ENCODE measurements around the gene GALNT9. TPM values are rescaled to one million over a fixed set of nuclear protein-coding genes. Genes with fewer than 3 reads are reported as not detected.

Gene GALNT9
- total RNA-seq, 4 donors from 2014 or later, result 10.9 to 52.7 (median 36.7) TPM; not detected in 1

GRCh38 chr12:132278401-132279183 lies 50.8 kb downstream of the GALNT9 start:
- ATAC-seq (ENCODE audit: low FRiP score), result no peak
- DNase-seq (ENCODE audit: low spot score), result no peak
- no peak for TF ChIP-seq CTCF (IDR thresholded peaks at IDR 0.05)

GRCh38 chr12:132277949-132278348 lies 51.4 kb downstream of the GALNT9 start:
- DNase-seq (ENCODE audit: low spot score), result no peak
- no peak for TF ChIP-seq CTCF (IDR thresholded peaks at IDR 0.05)
- peak; percentile 4 for ATAC-seq (ENCODE audit: low FRiP score)

DNA sequence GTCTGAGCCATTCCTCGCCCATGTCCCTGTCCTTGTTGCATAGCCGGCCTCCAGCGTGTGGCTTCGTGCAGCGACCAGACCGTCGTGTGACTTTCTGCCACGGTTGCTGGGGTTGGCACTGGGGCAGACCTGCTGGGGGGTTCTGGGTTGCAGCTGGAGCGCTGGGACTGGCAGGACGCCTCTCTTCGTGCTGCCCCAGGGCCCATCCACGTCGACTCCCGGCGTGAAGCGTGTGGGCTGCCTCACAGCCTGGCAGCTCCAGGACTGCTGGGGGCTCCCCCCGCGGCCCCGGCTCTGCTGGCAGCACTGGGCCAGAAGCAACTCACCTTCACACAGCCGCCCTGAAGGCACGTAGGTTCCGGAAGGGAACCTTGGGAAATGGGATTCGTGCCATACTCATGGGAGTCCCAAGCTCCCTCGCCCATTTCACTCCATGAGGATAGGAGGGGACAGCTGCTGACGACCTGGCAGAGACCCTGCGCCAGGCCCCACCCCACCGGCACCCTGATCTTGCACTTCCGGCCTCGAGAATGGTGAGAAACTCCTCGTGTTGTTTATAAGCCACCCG lies 51.9 kb downstream of the GALNT9 start:
- DNase-seq (ENCODE audit: low spot score) (no peak), ATAC-seq (ENCODE audit: low FRiP score) (peak; percentile 13)
- no peak for TF ChIP-seq CTCF (IDR thresholded peaks at IDR 0.05)

DNA sequence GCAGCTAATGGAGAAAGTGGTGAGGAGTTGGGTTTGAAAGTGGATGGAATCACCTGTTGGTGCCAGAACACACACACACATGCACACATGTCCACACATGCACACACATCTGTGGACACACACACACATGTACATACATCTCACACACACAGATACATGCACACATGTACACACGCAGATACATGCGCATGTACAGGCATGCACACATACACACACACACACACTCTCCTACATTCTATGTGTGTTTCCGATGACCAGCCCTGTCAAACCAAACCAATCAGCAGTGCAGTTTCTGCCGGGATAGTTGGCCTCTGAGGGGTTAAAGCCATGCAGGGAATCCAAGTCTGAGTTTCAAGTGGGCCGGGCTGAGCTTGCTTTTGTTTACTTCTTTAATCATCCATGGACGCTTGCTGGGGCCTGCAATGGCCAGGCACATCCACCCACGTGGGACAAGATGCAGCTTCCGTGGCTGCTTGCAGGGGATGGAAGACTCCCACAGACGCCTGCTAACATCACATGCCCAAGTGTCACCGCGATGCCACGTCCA lies 52.5 kb downstream of the GALNT9 start:
- ATAC-seq (ENCODE audit: low FRiP score), result no peak
- no peak for TF ChIP-seq CTCF (IDR thresholded peaks at IDR 0.05)
- no peak for DNase-seq (ENCODE audit: low spot score)

DNA sequence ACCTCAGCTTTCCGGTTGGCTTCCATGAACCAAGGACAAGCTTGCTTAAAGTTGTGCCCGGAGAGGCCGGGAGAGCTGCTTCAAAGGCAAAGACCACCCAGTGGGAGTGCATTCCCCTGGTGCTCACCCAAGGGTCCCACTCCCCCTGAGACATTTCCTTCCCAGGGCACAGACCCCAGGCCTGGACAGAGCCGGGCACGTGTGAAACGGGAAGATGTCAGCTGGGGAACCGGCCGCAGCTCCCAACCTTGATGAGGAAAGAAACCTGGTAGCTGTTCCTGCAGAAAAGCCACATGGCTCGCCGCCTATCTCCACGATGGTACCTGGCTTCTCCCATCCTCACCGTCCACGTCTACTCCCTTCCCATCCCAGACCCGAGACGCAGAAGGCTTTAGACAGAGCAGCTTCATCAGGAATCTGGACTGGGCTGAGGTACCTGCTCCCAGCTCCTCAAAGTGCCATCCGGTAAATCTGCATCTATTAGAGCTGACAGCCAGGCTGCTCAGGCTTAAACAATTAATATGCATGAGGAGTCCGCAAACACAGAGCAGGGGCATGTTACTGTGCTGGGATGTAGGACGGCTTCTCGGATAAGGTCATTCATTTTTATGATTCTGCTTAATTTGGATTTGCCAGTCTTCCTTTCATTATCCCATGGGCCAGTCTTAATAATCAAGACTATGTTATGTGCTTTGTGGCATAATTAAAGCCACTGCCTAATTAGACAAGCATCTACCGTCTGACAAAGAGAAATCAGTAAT lies 53.1 kb downstream of the GALNT9 start:
- no peak for ATAC-seq (ENCODE audit: low FRiP score)
- no peak for DNase-seq (ENCODE audit: low spot score)
- no peak for TF ChIP-seq CTCF (IDR thresholded peaks at IDR 0.05)

GRCh38 chr12:132275631-132276030 lies 53.8 kb downstream of the GALNT9 start:
- no peak for TF ChIP-seq CTCF (IDR thresholded peaks at IDR 0.05)
- no peak for DNase-seq (ENCODE audit: low spot score)
- ATAC-seq (ENCODE audit: low FRiP score), result no peak

All from omental fat pad (tissue), 4 donors.